A549 (cell line): Measurements from ENCODE around the gene PXDN. TPM values are rescaled to one million over a fixed set of nuclear protein-coding genes. Genes with fewer than 3 reads are reported as not detected.
"Not testable (repeated sequence)": the region's sequence is repeated elsewhere in the genome, so short reads cannot be mapped to it uniquely, and the experiment has no call there.

Experiments
- ATAC-seq, 2 experiments: fragments of 200-7000 bp in 1 of 2; fragments of >200 bp in 1 of 2; cut with Nextera tagmentation in 1 of 2; cut with Tn5 transposase in 1 of 2; 3 replicates each; pipeline versions ENCODE4 v1.8.0 to v1.9.1; 2018 to 2020; ENCODE audit warnings: mild to moderate bottlenecking in 1 of 2, moderate library complexity in 1 of 2
- CTCF ChIA-PET: fragments of 300-600 bp; sonication (Branson Sonifier 250); formaldehyde crosslinking; extraction: SDS; loops from one replicate; lab custom pipeline; 2021; ENCODE audit warnings: antibody characterized with exemption, inconsistent platforms; lab: Yijun Ruan, JAX
- POLR2A ChIA-PET: fragments of 350-600 bp; formaldehyde crosslinking; extraction: SDS; loops from one replicate; lab custom pipeline; 2021; ENCODE audit warnings: antibody characterized with exemption, inconsistent platforms; lab: Yijun Ruan, JAX
- DNase-seq, 2 experiments: peaks; one replicate each; pipeline versions ENCODE4 v3.0.0 to v3.0.0-alpha.2; 2011 to 2016; ENCODE audit warnings: low read depth in 1 of 2, low spot score in 1 of 2
- FAIRE-seq: peaks from 2 replicates; lab custom pipeline; 2011; peaks lifted over from hg19 to GRCh38; lab: Jason Lieb, UNC
- H3K27ac ChIP-seq, 2 experiments: fragments of >200 bp; sonication (Bioruptor Twin); formaldehyde crosslinking; 3 replicates each; pipeline ENCODE4 v1.5.1; 2016 to 2017
- H3K4me1 ChIP-seq: fragments of >200 bp; sonication (Bioruptor Twin); formaldehyde crosslinking; 3 replicates; pipeline ENCODE4 v1.6.1; 2016
- H3K4me2 ChIP-seq: fragments of >200 bp; sonication (Bioruptor Twin); formaldehyde crosslinking; 3 replicates; pipeline ENCODE4 v1.6.1; 2016
- H3K4me3 ChIP-seq: fragments of >200 bp; sonication (Bioruptor Twin); formaldehyde crosslinking; 3 replicates; pipeline ENCODE4 v1.5.1; 2016
- H3K9me3 ChIP-seq: fragments of >200 bp; sonication (Bioruptor Twin); formaldehyde crosslinking; 3 replicates; pipeline ENCODE4 v1.6.1; 2016
- CBX8 ChIP-seq: fragments of 200-600 bp; sonication (generic); IDR thresholded peaks from 2 replicates; pipeline ENCODE4 v1.6.1; 2016
- EHF ChIP-seq: fragments of 250-450 bp; sonication (Bioruptor Pico); IDR thresholded peaks from 2 replicates; pipeline ENCODE4 v1.5.0; 2020; ENCODE audit warnings: mild to moderate bottlenecking
- EP300 ChIP-seq, 2 experiments: fragments of >200 bp; sonication (Bioruptor Twin); formaldehyde crosslinking; IDR thresholded peaks; 2 replicates in 1 of 2; 3 replicates in 1 of 2; pipeline ENCODE4 v1.6.1; 2016 to 2017
- ESRRA ChIP-seq: fragments of 150-350 bp; IDR thresholded peaks from 2 replicates; pipeline ENCODE4 v1.6.1; 2014; ENCODE audit warnings: mild to moderate bottlenecking, low read length, borderline replicate concordance
- FOSB ChIP-seq: fragments of 250-450 bp; sonication (Bioruptor Pico); IDR thresholded peaks from 2 replicates; pipeline ENCODE4 v1.5.0; 2020; ENCODE audit warnings: mild to moderate bottlenecking, moderate library complexity
- HEYL ChIP-seq: fragments of 250-450 bp; sonication (Bioruptor Pico); IDR thresholded peaks from 2 replicates; pipeline ENCODE4 v1.8.0; 2021; ENCODE audit warnings: mild to moderate bottlenecking, moderate library complexity
- HOXA7 ChIP-seq: fragments of 250-450 bp; sonication (Bioruptor Pico); IDR thresholded peaks from 2 replicates; pipeline ENCODE4 v1.5.0; 2020; ENCODE audit warnings: mild to moderate bottlenecking, moderate library complexity
- HOXB13 ChIP-seq: fragments of 250-450 bp; sonication (Bioruptor Pico); IDR thresholded peaks from 2 replicates; pipeline ENCODE4 v1.5.0; 2020; ENCODE audit warnings: low read depth, mild to moderate bottlenecking, moderate library complexity
- HOXB5 ChIP-seq: fragments of 250-450 bp; sonication (Bioruptor Pico); IDR thresholded peaks from 2 replicates; pipeline ENCODE4 v1.5.0; 2020; ENCODE audit warnings: mild to moderate bottlenecking, moderate library complexity
- JUNB ChIP-seq: fragments of >200 bp; sonication (Bioruptor Twin); formaldehyde crosslinking; IDR thresholded peaks from 2 replicates; pipeline ENCODE4 v1.6.1; 2016
- KDM1A ChIP-seq: fragments of 200-600 bp; sonication (generic); IDR thresholded peaks from 2 replicates; pipeline ENCODE4 v1.6.1; 2016; ENCODE audit warnings: low read depth, mild to moderate bottlenecking
- MYC ChIP-seq: IDR thresholded peaks from 2 replicates; pipeline ENCODE4 v1.6.1; 2012; ENCODE audit warnings: mild to moderate bottlenecking, inconsistent platforms, low read length, improper control_type of control experiment, borderline replicate concordance
- NFE2L2 ChIP-seq: fragments of 150-350 bp; conservative IDR thresholded peaks from 2 replicates; pipeline ENCODE4 v1.6.1; 2014; ENCODE audit warnings: low read length
- NPAS2 ChIP-seq: fragments of 250-450 bp; sonication (Bioruptor Pico); IDR thresholded peaks from 2 replicates; pipeline ENCODE4 v1.8.0; 2022; ENCODE audit warnings: mild to moderate bottlenecking, moderate library complexity, borderline replicate concordance
- PBX3 ChIP-seq: IDR thresholded peaks from 2 replicates; pipeline ENCODE4 v1.6.1; 2012
- PHF8 ChIP-seq: fragments of 200-600 bp; sonication (generic); IDR thresholded peaks from 2 replicates; pipeline ENCODE4 v1.6.1; 2016; ENCODE audit warnings: low read depth, mild to moderate bottlenecking, antibody characterized with exemption, moderate library complexity, borderline replicate concordance
- RAD21 ChIP-seq, 2 experiments: fragments of >200 bp in 1 of 2; sonication (Bioruptor Twin) in 1 of 2; formaldehyde crosslinking in 1 of 2; IDR thresholded peaks in 1 of 2; conservative IDR thresholded peaks in 1 of 2; 2 replicates in 1 of 2; 3 replicates in 1 of 2; pipeline ENCODE4 v1.6.1; 2012 to 2018; ENCODE audit warnings: inconsistent platforms in 1 of 2
- RCOR1 ChIP-seq: fragments of 150-350 bp; IDR thresholded peaks from 2 replicates; pipeline ENCODE4 v1.6.1; 2014; ENCODE audit warnings: antibody characterized with exemption, low read length, low read depth
- RFX5 ChIP-seq: fragments of 450-650 bp; IDR thresholded peaks from 2 replicates; pipeline ENCODE4 v1.7.1; 2014; ENCODE audit warnings: antibody characterized with exemption, mild to moderate bottlenecking, moderate library complexity
- SREBF2 ChIP-seq: fragments of 450-650 bp; IDR thresholded peaks from 2 replicates; pipeline ENCODE4 v1.6.1; 2014; ENCODE audit warnings: mild to moderate bottlenecking, moderate library complexity
- ZFP36 ChIP-seq: fragments of 450-650 bp; IDR thresholded peaks from 2 replicates; pipeline ENCODE4 v1.6.1; 2014; ENCODE audit warnings: borderline replicate concordance; ENCODE audit not compliant: partially characterized antibody
- ZNF302 ChIP-seq: fragments of 250-450 bp; sonication (Bioruptor Pico); IDR thresholded peaks from 2 replicates; pipeline ENCODE4 v1.9.0; 2021; ENCODE audit warnings: inconsistent platforms, mild to moderate bottlenecking, moderate library complexity
- ZSCAN20 ChIP-seq: fragments of 250-450 bp; sonication (Bioruptor Pico); IDR thresholded peaks from 2 replicates; pipeline ENCODE4 v1.8.0; 2022; ENCODE audit warnings: mild to moderate bottlenecking, moderate library complexity
- WGBS: methylation state at CpG from one replicate; pipeline ENCODE4 v1.1.6; 2017; ENCODE audit errors: missing lambda C conversion rate; 5-methylcytosine and 5-hydroxymethylcytosine counted together
- polyA plus RNA-seq, 4 experiments: library from polyadenylated mRNA; depleted of rRNA in 3 of 4; stranded (reverse); fragments of >200 nt; fragmentation: RNase III in 1 of 4; extraction: RNeasy Plus Mini Kit Qiagen cat#74134 plus additional on column Dnase treatment in 1 of 4; gene quantifications; 2 replicates in 3 of 4; 3 replicates in 1 of 4; pipeline ENCODE4 v1.2.3, GENCODE V29; 2011 to 2017
- TF ChIP-seq, protein P1 (sequence below): IDR thresholded peaks from 2 replicates; pipeline ENCODE4 v1.6.1; 2012
- TF ChIP-seq, protein P2 (sequence below): fragments of >200 bp; sonication (Bioruptor Twin); formaldehyde crosslinking; IDR thresholded peaks from 3 replicates; pipeline ENCODE4 v1.6.1; 2016
- TF ChIP-seq, protein P3 (sequence below): fragments of 150-350 bp; IDR thresholded peaks from 2 replicates; pipeline ENCODE4 v1.6.1; 2014; ENCODE audit warnings: low read depth, mild to moderate bottlenecking, low read length

The PXDN gene
- polyA plus RNA-seq, 2 of the 4 experiments (the other 2 are of a cell fraction) = 3.7 to 7.3 TPM

DNA sequence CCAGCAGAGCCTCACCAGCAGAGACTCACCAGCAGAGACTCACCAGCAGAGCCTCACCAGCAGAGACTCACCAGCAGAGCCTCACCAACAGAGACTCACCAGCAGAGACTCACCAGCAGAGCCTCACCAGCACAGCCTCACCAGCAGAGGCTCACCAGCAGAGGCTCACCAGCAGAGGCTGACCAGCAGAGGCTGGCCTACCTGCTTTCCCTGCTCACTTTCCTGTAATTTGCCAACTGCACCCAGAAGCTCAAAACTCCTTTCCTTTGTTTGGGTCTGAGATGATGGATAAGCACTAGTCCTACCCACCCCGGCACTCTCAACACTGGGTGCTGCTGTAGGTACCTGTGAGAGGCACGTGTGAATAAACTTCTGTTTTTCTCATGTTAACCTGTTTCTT, 36.4 kb upstream of the PXDN start:
- Histone ChIP-seq H3K4me3 (no peak overlapping the region), H3K27ac (no peak overlapping the region), H3K4me1 (no peaks in the 10 kb centered on the region), H3K4me2 (no peak overlapping the region), H3K9me3 (no peaks in the 10 kb centered on the region)
- no peak for DNase-seq
- ChIA-PET POLR2A (no interaction called here), CTCF (interaction anchor here (0.6 to 1.6 kb wide), 3 partner anchors 9 to 195 kb away, joined by 3 to 5 read pairs (median 5); no protein-coding TSS in a partner anchor)
- ATAC-seq = no peak
- 11% methylated on average over 2 of the region's 2 CpGs for WGBS
- TF ChIP-seq MYC (no peak), PHF8 (no peak), NPAS2 (CRISPR knock-in tag) (no peak), JUNB (no peak), FOSB (CRISPR knock-in tag) (no peak), RAD21 (conservative IDR thresholded peaks at IDR 0.05 in 1 of 2, IDR thresholded peaks at IDR 0.05 in 1 of 2) (no peak), CBX8 (no peak), ZFP36 (no peak), HOXB5 (CRISPR knock-in tag) (no peak), NFE2L2 (no peak), HOXB13 (no peak), EHF (no peak), RFX5 (no peak), ZNF302 (CRISPR knock-in tag) (no peak), ZSCAN20 (CRISPR knock-in tag) (no peak)
- TF ChIP-seq, protein P1, sequence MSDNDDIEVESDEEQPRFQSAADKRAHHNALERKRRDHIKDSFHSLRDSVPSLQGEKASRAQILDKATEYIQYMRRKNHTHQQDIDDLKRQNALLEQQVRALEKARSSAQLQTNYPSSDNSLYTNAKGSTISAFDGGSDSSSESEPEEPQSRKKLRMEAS = no peak
- TF ChIP-seq, protein P2, sequence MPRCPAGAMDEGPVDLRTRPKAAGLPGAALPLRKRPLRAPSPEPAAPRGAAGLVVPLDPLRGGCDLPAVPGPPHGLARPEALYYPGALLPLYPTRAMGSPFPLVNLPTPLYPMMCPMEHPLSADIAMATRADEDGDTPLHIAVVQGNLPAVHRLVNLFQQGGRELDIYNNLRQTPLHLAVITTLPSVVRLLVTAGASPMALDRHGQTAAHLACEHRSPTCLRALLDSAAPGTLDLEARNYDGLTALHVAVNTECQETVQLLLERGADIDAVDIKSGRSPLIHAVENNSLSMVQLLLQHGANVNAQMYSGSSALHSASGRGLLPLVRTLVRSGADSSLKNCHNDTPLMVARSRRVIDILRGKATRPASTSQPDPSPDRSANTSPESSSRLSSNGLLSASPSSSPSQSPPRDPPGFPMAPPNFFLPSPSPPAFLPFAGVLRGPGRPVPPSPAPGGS = no peak
- FAIRE-seq = no peak

DNA sequence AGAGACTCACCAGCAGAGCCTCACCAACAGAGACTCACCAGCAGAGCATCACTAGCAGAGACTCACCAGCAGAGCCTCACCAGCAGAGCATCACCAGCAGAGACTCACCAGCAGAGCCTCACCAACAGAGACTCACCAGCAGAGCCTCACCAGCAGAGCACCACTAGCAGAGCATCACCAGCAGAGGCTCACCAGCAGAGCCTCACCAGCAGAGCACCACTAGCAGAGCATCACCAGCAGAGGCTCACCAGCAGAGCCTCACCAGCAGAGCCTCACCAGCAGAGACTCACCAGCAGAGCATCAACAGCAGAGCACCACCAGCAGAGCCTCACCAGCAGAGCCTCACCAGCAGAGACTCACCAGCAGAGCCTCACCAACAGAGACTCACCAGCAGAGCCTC, 35.7 kb upstream of the PXDN start:
- FAIRE-seq, H3K4me1 ChIP-seq, POLR2A ChIA-PET, H3K27ac ChIP-seq, H3K9me3 ChIP-seq, H3K4me3 ChIP-seq, DNase-seq, H3K4me2 ChIP-seq: not testable (repeated sequence)
- CTCF ChIA-PET = interaction anchor here (1.6 kb wide), 1 partner anchor 10 kb away, joined by 5 read pairs; no protein-coding TSS in a partner anchor
- peak in 1 of 2 experiments; percentile 70; a peak in 1 of 6 replicates for ATAC-seq

GRCh38 chr2:1778566-1778965, 34.3 kb upstream of the PXDN start:
- Histone ChIP-seq H3K4me1 (no peaks in the 10 kb centered on the region), H3K4me3 (no peak overlapping the region), H3K27ac (no peak overlapping the region), H3K4me2 (no peak overlapping the region), H3K9me3 (no peaks in the 10 kb centered on the region)
- no peak for DNase-seq
- POLR2A ChIA-PET = no interaction called here
- WGBS = 15% methylated on average over 4 of the region's 4 CpGs
- TF ChIP-seq EHF (no peak), HEYL (CRISPR knock-in tag) (no peak), PBX3 (no peak), ESRRA (no peak), RCOR1 (no peak), KDM1A (no peak), SREBF2 (no peak), EP300 (IDR thresholded peaks at IDR 0.05) (no peak), HOXA7 (CRISPR knock-in tag) (no peak)
- TF ChIP-seq, protein P3, sequence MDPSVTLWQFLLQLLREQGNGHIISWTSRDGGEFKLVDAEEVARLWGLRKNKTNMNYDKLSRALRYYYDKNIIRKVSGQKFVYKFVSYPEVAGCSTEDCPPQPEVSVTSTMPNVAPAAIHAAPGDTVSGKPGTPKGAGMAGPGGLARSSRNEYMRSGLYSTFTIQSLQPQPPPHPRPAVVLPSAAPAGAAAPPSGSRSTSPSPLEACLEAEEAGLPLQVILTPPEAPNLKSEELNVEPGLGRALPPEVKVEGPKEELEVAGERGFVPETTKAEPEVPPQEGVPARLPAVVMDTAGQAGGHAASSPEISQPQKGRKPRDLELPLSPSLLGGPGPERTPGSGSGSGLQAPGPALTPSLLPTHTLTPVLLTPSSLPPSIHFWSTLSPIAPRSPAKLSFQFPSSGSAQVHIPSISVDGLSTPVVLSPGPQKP = no peak
- CTCF ChIA-PET = interaction anchor here (1.9 kb wide), 1 partner anchor 9 kb away, joined by 7 read pairs; no protein-coding TSS in a partner anchor
- ATAC-seq = no peak
- no peak for FAIRE-seq
